GM21528 (cell line): ENCODE measurements around the gene PCDHGC5.

ENCODE experiments used
- ATAC-seq: cut with Tn5 transposase; IDR thresholded peaks from one replicate; pipeline ENCODE4 v1.9.1; 2021; ENCODE audit warnings: mild to moderate bottlenecking, moderate library complexity; ENCODE audit not compliant: unreplicated experiment, low FRiP score

Gene PCDHGC5

DNA sequence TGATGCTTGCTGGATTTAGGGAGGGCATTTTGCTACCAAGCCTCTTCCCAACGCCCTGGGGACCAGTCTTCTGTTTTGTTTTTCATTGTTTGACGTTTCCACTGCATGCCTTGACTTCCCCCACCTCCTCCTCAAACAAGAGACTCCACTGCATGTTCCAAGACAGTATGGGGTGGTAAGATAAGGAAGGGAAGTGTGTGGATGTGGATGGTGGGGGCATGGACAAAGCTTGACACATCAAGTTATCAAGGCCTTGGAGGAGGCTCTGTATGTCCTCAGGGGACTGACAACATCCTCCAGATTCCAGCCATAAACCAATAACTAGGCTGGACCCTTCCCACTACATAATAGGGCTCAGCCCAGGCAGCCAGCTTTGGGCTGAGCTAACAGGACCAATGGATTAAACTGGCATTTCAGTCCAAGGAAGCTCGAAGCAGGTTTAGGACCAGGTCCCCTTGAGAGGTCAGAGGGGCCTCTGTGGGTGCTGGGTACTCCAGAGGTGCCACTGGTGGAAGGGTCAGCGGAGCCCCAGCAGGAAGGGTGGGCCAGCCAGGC, 23.0 kb downstream of the PCDHGC5 start:
- ATAC-seq: no peak

DNA sequence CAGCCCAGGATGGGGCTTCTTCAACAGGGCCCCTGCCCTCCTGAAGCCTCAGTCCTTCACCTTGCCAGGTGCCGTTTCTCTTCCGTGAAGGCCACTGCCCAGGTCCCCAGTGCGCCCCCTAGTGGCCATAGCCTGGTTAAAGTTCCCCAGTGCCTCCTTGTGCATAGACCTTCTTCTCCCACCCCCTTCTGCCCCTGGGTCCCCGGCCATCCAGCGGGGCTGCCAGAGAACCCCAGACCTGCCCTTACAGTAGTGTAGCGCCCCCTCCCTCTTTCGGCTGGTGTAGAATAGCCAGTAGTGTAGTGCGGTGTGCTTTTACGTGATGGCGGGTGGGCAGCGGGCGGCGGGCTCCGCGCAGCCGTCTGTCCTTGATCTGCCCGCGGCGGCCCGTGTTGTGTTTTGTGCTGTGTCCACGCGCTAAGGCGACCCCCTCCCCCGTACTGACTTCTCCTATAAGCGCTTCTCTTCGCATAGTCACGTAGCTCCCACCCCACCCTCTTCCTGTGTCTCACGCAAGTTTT, 23.6 kb downstream of the PCDHGC5 start:
- ATAC-seq: peak; percentile 20

DNA sequence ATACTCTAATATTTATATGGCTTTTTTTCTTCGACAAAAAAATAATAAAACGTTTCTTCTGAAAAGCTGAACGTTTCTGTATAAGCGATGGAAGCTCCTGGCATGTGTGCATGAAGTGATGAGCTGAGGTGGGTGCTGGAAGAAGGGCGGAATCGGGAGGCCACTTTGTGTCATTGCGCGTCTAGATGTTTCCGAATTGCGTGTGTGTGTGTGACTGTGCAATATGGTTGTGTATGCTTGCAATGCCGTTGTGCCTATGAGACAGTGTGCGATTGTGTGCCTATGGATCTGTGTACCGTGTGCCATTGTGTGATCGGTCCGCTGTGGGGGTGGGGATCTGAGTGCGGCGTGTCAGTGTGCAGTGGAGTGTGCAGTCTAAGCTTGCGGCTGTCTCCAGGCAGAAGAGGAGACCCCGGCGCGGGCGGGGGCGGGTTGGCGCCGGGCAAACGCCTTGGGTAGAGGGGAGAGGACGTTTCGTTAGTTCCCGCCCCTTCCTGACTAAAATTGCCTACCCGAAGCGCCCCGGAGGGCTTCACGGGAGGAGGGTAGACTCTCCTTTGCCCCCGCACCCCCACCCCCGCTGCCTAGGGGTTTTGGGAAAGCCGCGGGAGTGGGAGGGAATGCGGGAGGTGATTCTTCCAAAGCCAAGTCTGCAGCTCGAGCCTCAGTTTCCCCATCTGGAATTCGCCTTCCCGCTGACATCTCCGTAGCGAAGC, 24.2 kb downstream of the PCDHGC5 start:
- ATAC-seq: no peak

DNA sequence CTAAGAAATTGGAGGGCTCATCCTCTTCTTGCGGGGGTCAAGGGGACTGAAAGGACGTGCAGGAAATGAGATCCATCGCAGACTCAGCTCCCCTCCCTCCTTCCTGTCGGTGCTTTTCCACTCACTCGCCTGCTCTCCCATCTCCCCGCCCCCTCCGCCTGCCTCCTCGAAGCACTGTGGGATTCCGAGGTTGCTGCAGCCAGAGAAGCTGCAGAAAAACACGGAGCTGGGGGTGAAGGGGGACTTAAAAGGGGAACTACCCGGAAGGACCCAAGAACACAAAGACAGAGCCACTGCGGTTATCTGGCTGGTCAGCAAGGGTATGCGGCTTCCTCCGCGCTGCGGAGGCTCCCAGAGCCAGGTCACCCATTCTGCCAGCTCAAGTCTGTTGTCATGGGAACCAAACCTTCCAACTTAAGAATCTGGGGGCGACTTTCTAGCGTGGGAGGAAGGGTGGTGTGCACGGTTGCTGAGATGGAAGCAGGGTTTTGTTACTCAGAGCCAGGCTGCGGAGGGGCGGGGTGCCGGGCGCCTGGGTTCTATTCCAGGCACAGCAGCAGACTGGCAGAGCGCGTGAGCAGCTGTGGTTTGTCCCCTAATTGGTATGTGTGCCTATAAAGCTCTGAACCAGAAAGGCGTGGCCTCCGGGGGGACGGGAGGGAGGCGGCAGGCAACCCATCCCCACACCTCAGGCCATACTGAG, 24.9 kb downstream of the PCDHGC5 start:
- ATAC-seq: peak; percentile 29

DNA sequence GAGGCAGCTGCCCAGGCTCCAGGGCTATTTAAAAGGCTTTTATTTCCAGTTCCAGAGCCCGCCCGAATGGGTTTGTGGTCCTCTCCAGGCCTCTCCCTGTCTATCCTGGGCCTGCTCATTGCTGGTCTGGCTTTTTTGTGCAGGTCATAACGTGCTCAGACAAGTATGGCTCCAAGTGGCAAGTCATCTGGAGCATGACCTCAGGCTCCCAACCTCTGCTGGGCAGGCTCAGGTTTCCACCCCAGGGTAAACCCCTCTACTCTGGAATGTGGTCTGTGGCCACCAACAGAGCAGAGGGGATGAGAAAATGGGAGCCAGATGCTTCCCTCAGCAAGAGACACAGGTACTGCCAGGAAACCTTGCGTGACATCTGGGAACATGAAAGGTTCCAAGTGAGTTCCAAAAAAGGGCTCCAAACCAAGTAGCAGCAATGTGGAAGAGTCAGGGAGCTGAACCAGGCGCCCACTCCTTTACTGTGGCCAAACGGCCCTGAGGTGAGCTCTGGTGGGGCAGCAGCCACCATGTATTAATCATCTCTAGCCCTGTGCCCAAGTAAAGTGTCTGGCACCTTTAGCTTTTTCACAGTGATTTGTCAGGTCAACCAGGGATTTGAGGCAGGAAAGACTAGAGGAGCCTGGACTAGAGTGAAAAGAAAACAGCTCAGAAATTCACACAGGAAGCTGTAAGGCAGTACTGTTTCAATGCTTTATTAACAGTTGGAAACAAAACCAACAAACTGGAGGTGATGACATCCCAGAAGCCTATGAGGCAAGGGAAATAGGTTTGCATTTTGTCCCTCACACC, 25.7 kb downstream of the PCDHGC5 start:
- ATAC-seq: peak; percentile 14

DNA sequence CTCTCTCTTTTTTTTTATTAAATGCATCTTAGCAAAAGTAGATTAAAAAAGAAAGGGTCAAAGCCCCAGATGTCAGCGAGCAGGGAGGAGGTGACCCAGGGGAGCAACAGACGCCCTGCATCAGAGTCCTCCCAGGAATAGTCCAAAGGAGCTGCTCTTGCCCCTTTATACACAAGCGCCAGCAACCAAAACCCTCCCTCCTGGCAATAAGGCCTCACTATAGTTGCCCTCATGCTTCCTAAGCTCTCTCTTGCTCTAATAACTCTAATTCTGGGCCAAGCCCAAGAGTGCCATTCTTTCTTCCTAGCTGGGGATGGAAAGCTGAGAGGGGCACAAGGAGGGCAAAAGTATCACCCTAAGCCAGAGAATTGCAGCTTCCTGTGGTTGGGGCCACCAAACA, 26.3 kb downstream of the PCDHGC5 start:
- ATAC-seq: no peak

DNA sequence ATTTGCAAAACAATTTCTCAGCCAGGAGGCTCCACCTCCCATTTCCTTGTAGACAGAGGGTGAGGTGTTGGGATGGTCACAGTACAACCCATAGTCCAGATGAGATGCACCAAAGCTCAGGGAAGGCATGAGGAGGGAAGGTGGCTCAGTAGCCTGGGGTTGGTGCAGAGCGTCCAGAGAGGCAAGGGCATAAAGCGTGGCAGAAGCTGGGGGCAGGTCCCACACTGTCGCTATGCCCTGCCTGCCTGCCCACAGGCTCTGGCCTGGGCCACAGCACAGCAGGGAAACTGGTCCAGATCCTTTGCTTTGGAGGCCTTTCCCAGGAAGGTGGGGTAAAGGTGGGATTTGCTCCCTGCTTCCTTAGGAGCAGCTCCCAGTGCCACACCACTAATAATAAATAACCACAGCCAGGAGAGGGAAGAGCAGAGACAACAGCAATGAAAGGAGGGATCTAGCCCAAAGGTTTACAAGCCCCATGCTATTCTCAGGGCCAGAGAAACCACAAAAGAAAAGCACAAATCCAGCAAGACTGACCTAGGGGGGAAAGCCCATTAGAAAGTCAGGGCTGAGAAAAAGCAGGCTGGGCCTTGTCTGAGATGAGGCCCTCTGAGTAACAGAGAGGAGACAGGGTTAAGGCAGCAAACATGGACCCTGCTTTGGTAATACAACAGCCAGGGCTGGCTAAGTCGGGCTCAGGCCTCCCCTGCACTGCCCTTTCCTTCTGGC, 27.2 kb downstream of the PCDHGC5 start:
- no peak for ATAC-seq

DNA sequence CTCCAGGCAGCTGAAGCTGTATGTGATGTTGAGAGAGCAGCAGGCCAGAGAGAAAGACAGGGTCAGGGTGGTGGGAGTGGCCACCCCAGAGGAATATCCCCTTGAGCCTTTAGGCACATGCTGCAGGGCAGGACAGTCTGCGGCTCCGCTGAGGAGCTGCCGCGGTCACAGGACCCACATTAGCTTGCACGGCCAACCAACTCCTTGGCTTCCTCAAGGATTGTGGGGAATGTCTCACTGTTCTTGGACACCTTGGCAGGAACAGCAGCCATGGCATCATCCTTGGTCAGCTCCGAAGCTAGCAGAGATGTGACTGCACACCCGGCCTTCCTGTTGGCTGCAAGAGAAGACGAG, 27.8 kb downstream of the PCDHGC5 start:
- no peak for ATAC-seq

DNA sequence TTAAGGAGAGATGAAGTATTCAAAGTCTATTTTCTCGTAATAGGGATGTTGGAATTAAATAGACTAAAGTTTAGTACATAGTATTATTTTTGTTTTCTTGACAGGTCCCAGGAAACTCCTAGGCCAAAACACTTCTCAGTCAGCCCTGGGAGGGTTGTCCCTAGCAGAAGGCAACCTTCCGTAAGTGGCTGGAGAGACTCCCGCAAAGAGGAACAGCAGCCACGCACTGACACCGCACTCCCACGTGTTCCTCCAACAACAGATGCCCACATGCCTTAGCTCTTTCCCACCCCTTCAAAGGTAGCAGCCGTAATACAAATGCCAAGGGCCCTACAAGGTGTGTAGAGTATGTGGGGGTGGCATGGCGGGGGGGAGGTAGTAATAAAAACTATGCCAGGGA, 28.4 kb downstream of the PCDHGC5 start:
- ATAC-seq: no peak

DNA sequence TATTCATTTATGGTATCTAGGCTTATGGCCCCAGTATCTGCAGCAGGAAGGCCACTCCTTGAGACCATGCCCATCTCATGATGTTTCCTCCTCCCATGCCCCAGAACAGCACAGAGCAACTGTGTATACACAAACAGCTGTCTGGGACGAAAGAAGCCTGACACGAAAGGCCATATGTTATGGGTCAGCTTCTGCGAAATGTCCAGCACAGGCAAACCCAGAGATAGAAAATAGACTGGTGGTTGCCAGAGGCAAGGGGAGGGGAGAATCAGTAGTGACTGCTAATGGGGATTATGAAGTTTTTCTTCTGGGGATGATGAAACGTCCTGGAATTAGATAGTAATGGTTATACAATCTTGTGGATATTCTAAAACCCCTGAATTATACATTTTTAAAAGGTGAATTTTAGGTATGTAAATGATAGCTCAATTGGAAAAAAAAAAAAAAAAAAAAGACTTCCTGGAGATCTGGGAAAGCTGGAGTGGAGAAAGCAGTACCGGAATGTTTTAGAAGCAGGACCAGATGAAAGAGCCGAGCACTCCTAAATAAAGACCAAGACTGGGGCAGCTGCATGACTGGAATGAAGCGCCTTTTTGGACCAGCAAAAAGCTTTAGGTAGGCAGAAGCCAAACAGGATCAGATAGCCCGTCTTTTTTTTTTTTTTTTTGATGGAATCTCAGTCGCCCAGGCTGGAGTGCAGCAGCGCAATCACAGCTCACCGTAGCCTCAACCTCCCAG, 29.2 kb downstream of the PCDHGC5 start:
- ATAC-seq: no peak

DNA sequence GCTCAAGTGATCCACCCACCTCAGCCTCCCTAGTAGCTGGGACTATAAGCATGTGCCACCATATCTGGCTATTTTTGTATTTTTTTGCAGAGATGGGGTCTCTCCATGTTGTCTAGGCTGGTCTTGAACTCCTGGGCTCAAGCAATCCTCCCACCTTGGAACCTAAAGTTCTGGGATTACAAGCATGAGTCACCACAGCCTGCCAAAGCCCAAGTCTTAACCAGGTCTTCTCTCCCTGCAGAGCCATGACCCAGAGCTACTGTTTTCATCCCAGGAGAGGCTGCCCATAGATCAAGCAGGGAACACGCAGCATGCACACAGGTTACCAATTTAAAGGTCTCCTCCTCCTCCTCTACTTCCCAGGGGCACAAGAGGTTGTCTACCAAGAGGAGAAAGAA, 29.7 kb downstream of the PCDHGC5 start:
- no peak for ATAC-seq

DNA sequence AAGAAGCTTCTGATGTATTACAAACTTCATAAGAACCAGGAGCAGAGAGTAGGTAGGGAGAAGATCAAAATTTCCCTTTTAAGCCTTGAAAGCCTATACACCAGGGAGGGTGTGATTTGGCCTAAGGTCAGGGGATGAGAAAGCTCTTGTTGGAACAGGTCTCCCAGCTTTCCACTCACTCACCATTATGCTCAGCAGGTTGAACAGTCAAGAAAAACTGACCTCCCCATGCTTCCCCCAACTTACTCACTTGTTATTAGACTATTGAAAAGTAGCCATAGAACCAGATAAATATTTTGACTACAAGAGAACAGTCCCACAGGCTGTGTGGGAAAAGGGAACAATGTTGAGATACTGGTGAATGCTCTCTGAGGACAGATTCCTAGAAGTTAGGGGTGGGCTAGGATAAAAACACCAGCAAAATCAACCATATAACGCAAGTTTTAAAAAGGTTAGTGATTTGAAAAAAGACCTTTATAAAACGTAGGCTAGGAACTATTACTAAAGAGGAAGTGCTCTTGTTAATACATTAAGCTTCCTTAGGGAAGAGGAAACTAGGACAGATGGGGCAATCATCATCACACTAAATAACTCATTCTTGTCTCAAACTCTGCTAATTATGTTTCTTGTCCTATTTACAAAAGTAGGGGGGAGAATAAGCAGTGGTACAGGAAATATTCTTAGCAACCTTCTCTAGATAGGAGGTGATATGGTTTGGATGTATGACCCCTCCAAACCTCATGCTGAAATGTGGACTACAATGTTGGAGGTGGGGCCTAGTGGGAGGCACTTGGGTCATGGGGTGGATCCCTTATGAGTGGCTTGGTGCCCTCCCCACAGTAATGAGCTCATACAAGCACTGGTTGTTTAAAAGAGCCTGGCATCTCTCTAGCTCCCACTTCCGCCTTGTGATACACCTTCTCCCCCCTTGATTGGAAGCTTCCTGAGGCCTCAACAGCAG, 31.0 kb downstream of the PCDHGC5 start:
- no peak for ATAC-seq

DNA sequence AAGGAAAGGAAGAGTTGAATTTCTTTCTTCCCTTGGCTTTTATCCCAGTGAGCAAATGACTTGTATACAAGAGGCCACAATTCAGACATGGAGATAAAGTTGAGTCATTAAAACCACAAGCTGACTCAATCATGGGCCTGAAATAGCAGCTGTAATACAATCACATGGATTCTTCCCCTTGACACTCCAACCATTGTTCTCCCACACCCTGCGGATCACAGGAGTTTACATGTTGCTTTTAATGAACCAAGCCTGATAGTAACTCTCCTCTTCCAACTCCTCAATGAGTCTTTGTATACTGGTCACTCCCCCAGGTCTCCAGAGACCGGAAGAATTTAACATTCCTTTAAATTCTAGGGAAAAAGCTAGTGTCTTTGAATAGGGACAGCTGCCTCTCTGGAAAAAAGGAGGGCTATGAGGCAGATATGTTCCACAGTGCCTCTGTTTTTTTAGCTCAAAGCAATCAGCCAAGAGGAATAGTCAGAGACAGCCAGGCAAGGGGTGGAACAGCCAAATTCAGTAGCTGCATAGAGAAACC, 32.4 kb downstream of the PCDHGC5 start:
- ATAC-seq: no peak

DNA sequence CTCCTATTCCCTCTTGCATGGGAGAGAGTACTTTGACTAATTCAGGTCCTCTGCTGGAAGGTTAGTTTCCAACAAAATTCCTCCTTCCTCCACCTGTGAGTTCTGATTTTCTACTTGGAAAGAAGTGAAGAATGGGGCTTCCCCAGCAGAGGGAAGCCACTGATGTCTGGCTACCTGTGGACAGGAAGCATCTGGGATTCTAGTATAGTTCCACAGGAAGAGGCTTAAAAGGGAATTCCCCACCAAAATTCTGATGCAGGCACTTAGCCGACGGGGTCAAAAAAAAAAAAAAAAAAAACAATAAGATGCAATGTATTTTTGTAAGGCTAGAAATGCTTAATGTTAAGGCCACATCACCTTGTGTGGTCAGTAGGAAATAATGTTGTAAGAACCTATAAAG, 33.4 kb downstream of the PCDHGC5 start:
- ATAC-seq: no peak

DNA sequence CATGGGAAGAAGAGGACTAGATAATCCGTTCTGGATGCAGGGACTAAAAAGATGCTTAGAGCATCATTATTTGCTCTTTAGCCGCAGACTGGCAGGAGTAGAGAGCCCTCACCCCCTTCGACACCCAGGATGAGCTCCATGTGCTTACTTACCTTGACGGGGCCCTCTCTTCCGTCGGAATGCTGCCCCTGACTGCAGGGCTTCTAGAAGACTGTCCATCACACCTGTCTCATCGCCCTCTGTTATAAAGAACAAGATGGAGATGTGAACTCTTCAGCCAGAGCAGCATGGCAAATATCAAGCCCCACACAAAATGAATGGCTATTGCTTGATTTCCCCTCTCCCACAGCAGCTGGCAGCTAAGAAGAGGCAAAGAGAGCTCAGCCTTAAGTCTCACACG, 35.1 kb downstream of the PCDHGC5 start:
- no peak for ATAC-seq

DNA sequence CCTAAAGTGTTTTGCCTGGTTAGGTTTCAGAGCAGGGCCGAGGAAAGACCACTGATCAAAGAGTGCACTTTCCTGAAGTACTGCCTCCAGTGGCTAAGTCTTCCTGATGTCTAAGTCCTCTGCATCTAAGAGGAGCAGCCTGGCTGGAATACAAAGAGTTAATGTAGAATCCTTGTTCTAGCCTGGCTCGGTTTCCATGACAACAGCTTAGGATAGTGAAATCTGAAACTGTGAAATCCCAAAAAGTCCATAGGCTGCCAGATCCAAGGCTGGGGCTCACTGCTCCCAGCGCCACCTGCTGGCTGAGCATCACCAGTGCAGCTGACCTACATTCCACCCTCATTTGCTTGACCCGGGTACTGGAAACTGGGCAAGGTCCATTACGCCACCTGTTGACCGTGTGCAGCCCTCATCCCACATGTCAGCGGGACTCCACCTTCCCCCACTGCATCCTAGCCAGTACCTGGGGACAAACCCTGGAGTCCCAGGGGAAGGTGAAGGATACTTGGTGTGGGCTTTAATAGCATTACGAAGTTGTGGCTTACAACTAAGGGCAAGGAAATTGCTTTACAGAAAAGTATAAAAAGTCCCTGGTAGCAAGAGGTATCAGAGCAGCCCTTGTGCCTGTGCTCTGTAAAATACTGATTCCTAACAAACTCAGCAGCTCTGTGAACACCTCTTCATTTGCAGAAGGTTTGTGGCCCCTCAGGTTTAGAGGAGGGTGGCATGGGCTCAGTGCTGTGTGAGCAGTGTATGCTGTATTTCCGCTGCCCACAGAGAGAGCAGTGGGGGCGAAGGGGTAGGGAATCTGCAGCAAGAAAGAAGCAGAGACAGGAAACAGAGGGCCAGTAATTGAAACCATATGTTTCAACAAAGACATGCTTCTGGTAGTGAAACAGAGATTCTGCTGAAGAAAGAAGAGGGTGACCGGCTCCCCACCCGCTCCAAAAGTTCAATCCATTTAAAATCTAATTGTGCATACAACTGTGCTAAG, 36.0 kb downstream of the PCDHGC5 start:
- ATAC-seq: peak; percentile 65

DNA sequence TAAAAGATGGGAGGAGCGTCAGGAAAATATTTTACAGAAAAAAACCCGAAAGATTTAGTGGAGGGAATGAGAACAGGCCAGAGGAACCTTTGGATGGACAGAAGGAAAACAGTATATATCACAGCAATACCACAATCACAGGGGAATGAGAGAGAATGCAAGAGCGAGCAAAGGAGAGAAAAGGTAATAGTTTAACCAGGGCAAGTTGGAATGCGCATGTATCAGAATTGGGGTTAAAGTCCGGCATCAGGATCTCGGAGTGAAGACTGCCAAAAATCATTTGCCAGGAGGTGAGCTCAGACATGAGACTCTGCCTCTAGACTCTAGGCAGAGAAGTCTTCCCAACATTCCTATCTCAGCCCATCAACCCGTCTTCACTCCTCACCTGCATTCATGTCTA, 36.8 kb downstream of the PCDHGC5 start:
- no peak for ATAC-seq
